Upper lobe of left lung (tissue), 4 donors: ENCODE data around the gene LECT2.

ENCODE experiments used
- CTCF ChIP-seq, 6 experiments: fragments of 450-650 bp in 4 of 6; fragments of 200-600 bp in 2 of 6; sonication (generic) in 2 of 6; IDR thresholded peaks; one replicate each; pipeline ENCODE4 v1.5.1; 2016 to 2019; ENCODE audit warnings: antibody characterized with exemption in 6 of 6
- EP300 ChIP-seq, 4 donors: sonication (generic); formaldehyde crosslinking; IDR thresholded peaks; one replicate each; pipeline ENCODE4 v1.5.1; 2017; ENCODE audit warnings: antibody characterized with exemption in 4 of 4, control low read depth in 2 of 4
- POLR2A ChIP-seq, 4 donors: fragments of 450-650 bp; IDR thresholded peaks; one replicate each; pipeline ENCODE4 v1.5.1; 2016 to 2017; ENCODE audit warnings: antibody characterized with exemption in 4 of 4, mild to moderate bottlenecking in 2 of 4

DNA sequence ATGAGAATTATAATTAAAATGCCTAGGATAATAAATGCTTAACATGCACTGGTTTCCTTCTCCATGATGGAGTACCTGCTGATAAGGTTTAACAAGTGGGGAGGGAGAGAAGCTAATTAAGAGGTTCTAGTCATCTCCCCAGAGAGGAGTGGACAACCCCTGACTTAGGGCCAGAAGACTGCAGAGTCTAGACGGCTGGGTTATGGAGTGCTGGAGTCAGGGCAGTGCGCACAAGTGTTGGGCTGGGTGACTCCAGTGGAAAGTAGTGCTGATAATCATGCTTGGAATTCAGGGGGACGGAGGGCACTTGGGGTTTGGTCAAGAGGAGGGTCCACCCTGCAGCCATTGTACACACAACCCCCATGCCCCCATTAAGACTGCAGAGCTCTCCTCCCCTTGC lies 41.2 kb upstream of the LECT2 start:
- TF ChIP-seq CTCF (IDR thresholded peaks at IDR 0.05): no peak
- no peak for TF ChIP-seq POLR2A (IDR thresholded peaks at IDR 0.05)
- no peak for TF ChIP-seq EP300 (IDR thresholded peaks at IDR 0.05)
